ENCODE results near the gene TBC1D10A. TPM values are rescaled to one million over a fixed set of nuclear protein-coding genes. Genes with fewer than 3 reads are reported as not detected.
A peak's percentile ranks its signal among the peaks of the same experiment; 100 is the strongest.

TBC1D10A gene
- total RNA-seq, 4 donors from 2014 or later = 27.9 to 72.2 (median 45.7) TPM

- peaks cover 4 to 17% (median 15%) of the 10 kb centered on the region in 4 donors for H3K4me1 ChIP-seq
- H3K4me3 ChIP-seq = no peak overlapping the region
- 86 to 100% methylated on average over 3 to 8 of the region's 8 CpGs for WGBS, 2 donors (ENCODE audit: low coverage in 1 of 2)
- DNase-seq = no peak
- intact Hi-C loops (cut with DNase I; ENCODE audit: low total_unique reads) = no loop called here
- no peaks in the 10 kb centered on the region for H3K9me3 ChIP-seq
- H3K27me3 ChIP-seq = no peaks in the 10 kb centered on the region
- peaks cover 0 to 86% (median 42%) of the 10 kb centered on the region in 4 donors for H3K36me3 ChIP-seq
- in situ Hi-C loops (cut with MboI; ENCODE audit: low pct_ligation_motif_present in 1 of 4, low pct_unique_long_range_greater_than_20kb in 1 of 4, low sequenced_read_pairs in 3 of 4) = no loop called here
- H3K27ac ChIP-seq = no peak overlapping the region
- TF ChIP-seq CTCF (IDR thresholded peaks at IDR 0.05) (no peak), POLR2A (IDR thresholded peaks at IDR 0.05) (no peak), POLR2AphosphoS5 (IDR thresholded peaks at IDR 0.05) (no peak), EP300 (IDR thresholded peaks at IDR 0.05; ENCODE audit: low read depth) (no peak)
Measured at GRCh38 chr22:30337461-30337778, 10.7 kb upstream of the TBC1D10A start.

- no peak overlapping the region for H3K27ac ChIP-seq
- H3K4me1 ChIP-seq = peaks cover 4 to 17% (median 15%) of the 10 kb centered on the region in 4 donors
- no peaks in the 10 kb centered on the region for H3K9me3 ChIP-seq
- intact Hi-C loops (cut with DNase I; ENCODE audit: low total_unique reads) = no loop called here
- peaks cover 0 to 86% (median 40%) of the 10 kb centered on the region in 4 donors for H3K36me3 ChIP-seq
- in situ Hi-C loops (cut with MboI; ENCODE audit: low pct_ligation_motif_present in 1 of 4, low pct_unique_long_range_greater_than_20kb in 1 of 4, low sequenced_read_pairs in 3 of 4) = no loop called here
- no peak overlapping the region for H3K4me3 ChIP-seq
- 80 to 98% methylated on average over 3 to 4 of the region's 4 CpGs for WGBS, 2 donors (ENCODE audit: low coverage in 1 of 2)
- TF ChIP-seq EP300 (IDR thresholded peaks at IDR 0.05; ENCODE audit: low read depth) (no peak), POLR2AphosphoS5 (IDR thresholded peaks at IDR 0.05) (no peak), CTCF (IDR thresholded peaks at IDR 0.05) (no peak), POLR2A (IDR thresholded peaks at IDR 0.05) (no peak)
- DNase-seq = no peak
- no peaks in the 10 kb centered on the region for H3K27me3 ChIP-seq
Measured at GRCh38 chr22:30336752-30337460, 10.2 kb upstream of the TBC1D10A start.

GRCh38 chr22:30335236-30335635 is 8.5 kb upstream of the TBC1D10A start:
- intact Hi-C loops (cut with DNase I; ENCODE audit: low total_unique reads) (no loop called here), in situ Hi-C loops (cut with MboI; ENCODE audit: low pct_ligation_motif_present in 1 of 4, low pct_unique_long_range_greater_than_20kb in 1 of 4, low sequenced_read_pairs in 3 of 4) (no loop called here)
- H3K9me3 ChIP-seq = no peaks in the 10 kb centered on the region
- H3K27ac ChIP-seq = no peak overlapping the region
- no peaks in the 10 kb centered on the region for H3K27me3 ChIP-seq
- peaks cover 0 to 70% (median 32%) of the 10 kb centered on the region in 4 donors for H3K36me3 ChIP-seq
- DNase-seq = no peak
- 91% methylated on average over 1 of the region's 1 CpG; no CpG with 5 or more reads in 1 of the 2 donors for WGBS, 2 donors (ENCODE audit: low coverage in 1 of 2)
- TF ChIP-seq POLR2AphosphoS5 (IDR thresholded peaks at IDR 0.05) (no peak), CTCF (IDR thresholded peaks at IDR 0.05) (no peak), POLR2A (IDR thresholded peaks at IDR 0.05) (no peak), EP300 (IDR thresholded peaks at IDR 0.05; ENCODE audit: low read depth) (no peak)
- no peak overlapping the region for H3K4me3 ChIP-seq
- peaks cover 4 to 17% (median 15%) of the 10 kb centered on the region in 4 donors for H3K4me1 ChIP-seq

GRCh38 chr22:30334646-30335045 is 7.9 kb upstream of the TBC1D10A start:
- no peak overlapping the region for H3K4me3 ChIP-seq
- no peak for DNase-seq
- H3K27me3 ChIP-seq = no peaks in the 10 kb centered on the region
- 86 to 94% methylated on average over 2 to 4 of the region's 4 CpGs for WGBS, 2 donors (ENCODE audit: low coverage in 1 of 2)
- in situ Hi-C loops (cut with MboI; ENCODE audit: low pct_ligation_motif_present in 1 of 4, low pct_unique_long_range_greater_than_20kb in 1 of 4, low sequenced_read_pairs in 3 of 4) (no loop called here), intact Hi-C loops (cut with DNase I; ENCODE audit: low total_unique reads) (no loop called here)
- peaks cover 0 to 65% (median 29%) of the 10 kb centered on the region in 4 donors for H3K36me3 ChIP-seq
- peaks cover 4 to 17% (median 15%) of the 10 kb centered on the region in 4 donors for H3K4me1 ChIP-seq
- peak overlapping the region in 1 of 4 donors; percentile 67 for H3K27ac ChIP-seq
- TF ChIP-seq POLR2AphosphoS5 (IDR thresholded peaks at IDR 0.05) = no peak
- no peak for TF ChIP-seq EP300 (IDR thresholded peaks at IDR 0.05; ENCODE audit: low read depth)
- no peak for TF ChIP-seq POLR2A (IDR thresholded peaks at IDR 0.05)
- TF ChIP-seq CTCF (IDR thresholded peaks at IDR 0.05) = no peak
- no peaks in the 10 kb centered on the region for H3K9me3 ChIP-seq
